H1 (cell line): Measurements from ENCODE around the gene ICA1.

Source experiments
- CBX5 ChIP-seq: fragments of 300-800, 300-1000 bp; sonication (generic); IDR thresholded peaks from 2 replicates; pipeline ENCODE4 v1.7.1; 2016; ENCODE audit warnings: antibody characterized with exemption, low read length, low read depth
- CHD1 ChIP-seq: IDR thresholded peaks from 2 replicates; pipeline ENCODE4 v1.6.1; 2012; ENCODE audit warnings: low read depth, low read length, improper control_type of control experiment
- CHD2 ChIP-seq: IDR thresholded peaks from 2 replicates; pipeline ENCODE4 v1.6.1; 2012; ENCODE audit warnings: low read length, improper control_type of control experiment
- KDM1A ChIP-seq: fragments of 200-600, 300-600 bp; sonication (generic); IDR thresholded peaks from 2 replicates; pipeline ENCODE4 v1.7.1; 2016; ENCODE audit warnings: mild to moderate bottlenecking, low read length, borderline replicate concordance
- NANOG ChIP-seq: IDR thresholded peaks from 2 replicates; pipeline ENCODE4 v1.6.1; 2011; ENCODE audit warnings: low read length, low read depth, mild to moderate bottlenecking, inconsistent platforms; ENCODE audit not compliant: insufficient read depth, poor library complexity, severe bottlenecking
- POLR2A ChIP-seq, 2 experiments: IDR thresholded peaks; 1 replicate in 1 of 2; 2 replicates in 1 of 2; pipeline ENCODE4 v1.6.1; 2011; ENCODE audit warnings: low read depth in 2 of 2, low read length in 2 of 2, mild to moderate bottlenecking in 2 of 2; ENCODE audit errors: control extremely low read depth in 1 of 2
- POLR2AphosphoS5 ChIP-seq: IDR thresholded peaks from 2 replicates; pipeline ENCODE4 v1.6.1; 2011; ENCODE audit warnings: low read depth, low read length
- RNF2 ChIP-seq: fragments of 200-900, 300-1000 bp; sonication (generic); IDR thresholded peaks from 2 replicates; pipeline ENCODE4 v1.7.1; 2016; ENCODE audit warnings: borderline replicate concordance, low read depth, mild to moderate bottlenecking, antibody characterized with exemption, low read length; ENCODE audit not compliant: poor library complexity, severe bottlenecking; ENCODE audit errors: missing control alignments
- SIN3A ChIP-seq, 2 experiments: IDR thresholded peaks in 1 of 2; conservative IDR thresholded peaks in 1 of 2; 2 replicates each; pipeline ENCODE4 v1.6.1; 2011 to 2012; ENCODE audit warnings: low read length in 2 of 2, improper control_type of control experiment in 1 of 2, low read depth in 1 of 2, mild to moderate bottlenecking in 1 of 2
- TCF12 ChIP-seq: IDR thresholded peaks from 2 replicates; pipeline ENCODE4 v1.6.1; 2011; ENCODE audit warnings: low read depth, mild to moderate bottlenecking, low read length
- YY1 ChIP-seq: IDR thresholded peaks from 2 replicates; pipeline ENCODE4 v1.6.1; 2011; ENCODE audit warnings: low read depth, mild to moderate bottlenecking, low read length
- TF ChIP-seq, protein P1 (sequence below), 3 experiments: IDR thresholded peaks; 1 replicate in 2 of 3; 2 replicates in 1 of 3; pipeline versions ENCODE4 v1.5.1 to v1.6.1; 2011; ENCODE audit warnings: low read length in 3 of 3, mild to moderate bottlenecking in 3 of 3, inconsistent platforms in 2 of 3, low read depth in 1 of 3, moderate library complexity in 1 of 3; ENCODE audit not compliant: insufficient read depth in 1 of 3; ENCODE audit errors: control extremely low read depth in 1 of 3
- TF ChIP-seq, protein P2 (sequence below): IDR thresholded peaks from 2 replicates; pipeline ENCODE4 v1.6.1; 2012; ENCODE audit warnings: inconsistent platforms

DNA sequence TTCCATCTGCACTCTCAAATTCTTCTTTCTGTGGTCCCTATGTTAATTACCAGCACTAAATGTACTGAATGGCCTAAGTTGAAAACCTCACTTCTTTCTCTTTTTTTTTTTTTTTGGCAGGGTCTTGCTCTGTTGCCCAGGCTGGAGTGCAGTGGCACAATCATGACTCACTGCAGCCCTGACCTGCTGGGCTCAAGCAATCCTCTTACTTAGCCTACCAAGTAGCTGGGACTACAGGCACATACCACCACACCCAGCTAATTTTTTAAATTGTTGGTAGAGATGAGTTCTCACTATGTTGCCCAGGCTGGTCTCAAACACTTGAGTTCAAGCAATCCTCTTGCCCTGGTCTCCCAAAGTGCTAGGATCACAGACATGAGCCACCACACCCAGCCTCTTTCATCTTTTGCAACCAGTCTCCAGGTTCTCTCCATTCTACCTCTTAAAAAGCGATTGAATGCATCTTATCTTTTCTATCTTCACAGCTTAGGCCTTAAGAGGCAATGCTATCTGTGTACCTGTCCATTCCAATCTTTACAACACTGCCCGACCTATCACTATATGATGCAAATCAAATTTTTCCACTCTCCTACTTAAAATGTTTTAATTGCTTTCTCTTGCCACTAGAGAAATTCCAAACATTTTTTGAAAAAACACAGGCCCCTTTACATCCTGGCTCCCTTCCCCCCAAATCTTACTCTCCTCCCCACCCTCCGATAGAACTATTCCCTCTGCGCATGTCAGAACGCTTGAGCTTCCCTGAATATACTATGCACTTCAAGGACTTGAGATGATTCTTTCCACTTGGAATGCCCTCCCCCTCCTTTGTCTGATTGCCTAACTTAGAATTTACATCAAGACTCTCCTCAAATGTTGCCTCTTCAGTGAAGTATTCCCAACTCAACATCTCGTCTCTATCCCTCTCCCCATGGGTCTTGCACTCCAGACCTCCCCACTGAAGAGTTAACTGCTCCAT lies 6.0 kb downstream of the ICA1 start:
- TF ChIP-seq RNF2 (no peak), POLR2A (IDR thresholded peaks at IDR 0.05; ENCODE audit: control extremely low read depth in 1 of 2, low read depth in 2 of 2, low read length in 2 of 2) (no peak), NANOG (no peak), CBX5 (no peak), POLR2AphosphoS5 (no peak), YY1 (no peak), CHD1 (no peak), TCF12 (no peak), SIN3A (conservative IDR thresholded peaks at IDR 0.05 in 1 of 2, IDR thresholded peaks at IDR 0.05 in 1 of 2; ENCODE audit: low read depth in 1 of 2, low read length in 2 of 2) (no peak), CHD2 (no peak), KDM1A (no peak)
- TF ChIP-seq, protein P1, sequence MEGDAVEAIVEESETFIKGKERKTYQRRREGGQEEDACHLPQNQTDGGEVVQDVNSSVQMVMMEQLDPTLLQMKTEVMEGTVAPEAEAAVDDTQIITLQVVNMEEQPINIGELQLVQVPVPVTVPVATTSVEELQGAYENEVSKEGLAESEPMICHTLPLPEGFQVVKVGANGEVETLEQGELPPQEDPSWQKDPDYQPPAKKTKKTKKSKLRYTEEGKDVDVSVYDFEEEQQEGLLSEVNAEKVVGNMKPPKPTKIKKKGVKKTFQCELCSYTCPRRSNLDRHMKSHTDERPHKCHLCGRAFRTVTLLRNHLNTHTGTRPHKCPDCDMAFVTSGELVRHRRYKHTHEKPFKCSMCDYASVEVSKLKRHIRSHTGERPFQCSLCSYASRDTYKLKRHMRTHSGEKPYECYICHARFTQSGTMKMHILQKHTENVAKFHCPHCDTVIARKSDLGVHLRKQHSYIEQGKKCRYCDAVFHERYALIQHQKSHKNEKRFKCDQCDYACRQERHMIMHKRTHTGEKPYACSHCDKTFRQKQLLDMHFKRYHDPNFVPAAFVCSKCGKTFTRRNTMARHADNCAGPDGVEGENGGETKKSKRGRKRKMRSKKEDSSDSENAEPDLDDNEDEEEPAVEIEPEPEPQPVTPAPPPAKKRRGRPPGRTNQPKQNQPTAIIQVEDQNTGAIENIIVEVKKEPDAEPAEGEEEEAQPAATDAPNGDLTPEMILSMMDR (IDR thresholded peaks at IDR 0.05; ENCODE audit: control extremely low read depth in 1 of 3, insufficient read depth in 1 of 3, low read depth in 1 of 3, low read length in 3 of 3), result no peak
- TF ChIP-seq, protein P2, sequence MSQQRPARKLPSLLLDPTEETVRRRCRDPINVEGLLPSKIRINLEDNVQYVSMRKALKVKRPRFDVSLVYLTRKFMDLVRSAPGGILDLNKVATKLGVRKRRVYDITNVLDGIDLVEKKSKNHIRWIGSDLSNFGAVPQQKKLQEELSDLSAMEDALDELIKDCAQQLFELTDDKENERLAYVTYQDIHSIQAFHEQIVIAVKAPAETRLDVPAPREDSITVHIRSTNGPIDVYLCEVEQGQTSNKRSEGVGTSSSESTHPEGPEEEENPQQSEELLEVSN, result no peak
